ENCODE results near the gene TKT. TPM values are rescaled to one million over a fixed set of nuclear protein-coding genes. Genes with fewer than 3 reads are reported as not detected.

Gene TKT
- total RNA-seq, 1 donor, result 265 TPM

GRCh38 chr3:53293867-53294266, 38.0 kb upstream of the TKT start:
- no peak overlapping the region for H3K4me3 ChIP-seq (ENCODE audit: low read depth, low read length)
- TF ChIP-seq CTCF (IDR thresholded peaks at IDR 0.05; ENCODE audit: insufficient read depth, low read length), result no peak
- DNase-seq (ENCODE audit: low read depth), result no peak

GRCh38 chr3:53288214-53288613, 32.4 kb upstream of the TKT start:
- no peak for TF ChIP-seq CTCF (IDR thresholded peaks at IDR 0.05; ENCODE audit: insufficient read depth, low read length)
- H3K4me3 ChIP-seq (ENCODE audit: low read depth, low read length), result no peak overlapping the region
- no peak for DNase-seq (ENCODE audit: low read depth)

GRCh38 chr3:53287131-53287629, 31.4 kb upstream of the TKT start:
- DNase-seq (ENCODE audit: low read depth), result peak; percentile 64
- no peak for TF ChIP-seq CTCF (IDR thresholded peaks at IDR 0.05; ENCODE audit: insufficient read depth, low read length)
- H3K4me3 ChIP-seq (ENCODE audit: low read depth, low read length), result no peak overlapping the region

- H3K4me3 ChIP-seq (ENCODE audit: low read depth, low read length), result no peak overlapping the region
- no peak for TF ChIP-seq CTCF (IDR thresholded peaks at IDR 0.05; ENCODE audit: insufficient read depth, low read length)
- no peak for DNase-seq (ENCODE audit: low read depth)
Observed at GRCh38 chr3:53286727-53287126, 30.9 kb upstream of the TKT start.

- no peak for DNase-seq (ENCODE audit: low read depth)
- no peak for TF ChIP-seq CTCF (IDR thresholded peaks at IDR 0.05; ENCODE audit: insufficient read depth, low read length)
- H3K4me3 ChIP-seq (ENCODE audit: low read depth, low read length), result no peak overlapping the region
Observed at GRCh38 chr3:53282581-53282980, 26.8 kb upstream of the TKT start.

- TF ChIP-seq CTCF (IDR thresholded peaks at IDR 0.05; ENCODE audit: insufficient read depth, low read length), result no peak
- no peak overlapping the region for H3K4me3 ChIP-seq (ENCODE audit: low read depth, low read length)
- no peak for DNase-seq (ENCODE audit: low read depth)
Observed at GRCh38 chr3:53278667-53279066, 22.8 kb upstream of the TKT start.

GRCh38 chr3:53274938-53275605, 19.2 kb upstream of the TKT start:
- no peak for DNase-seq (ENCODE audit: low read depth)
- TF ChIP-seq CTCF (IDR thresholded peaks at IDR 0.05; ENCODE audit: insufficient read depth, low read length), result no peak
- H3K4me3 ChIP-seq (ENCODE audit: low read depth, low read length), result no peak overlapping the region

Data from fibroblast of the aortic adventitia (primary cell).